ENCODE results near the gene SCNN1G.

Gene SCNN1G

DNA sequence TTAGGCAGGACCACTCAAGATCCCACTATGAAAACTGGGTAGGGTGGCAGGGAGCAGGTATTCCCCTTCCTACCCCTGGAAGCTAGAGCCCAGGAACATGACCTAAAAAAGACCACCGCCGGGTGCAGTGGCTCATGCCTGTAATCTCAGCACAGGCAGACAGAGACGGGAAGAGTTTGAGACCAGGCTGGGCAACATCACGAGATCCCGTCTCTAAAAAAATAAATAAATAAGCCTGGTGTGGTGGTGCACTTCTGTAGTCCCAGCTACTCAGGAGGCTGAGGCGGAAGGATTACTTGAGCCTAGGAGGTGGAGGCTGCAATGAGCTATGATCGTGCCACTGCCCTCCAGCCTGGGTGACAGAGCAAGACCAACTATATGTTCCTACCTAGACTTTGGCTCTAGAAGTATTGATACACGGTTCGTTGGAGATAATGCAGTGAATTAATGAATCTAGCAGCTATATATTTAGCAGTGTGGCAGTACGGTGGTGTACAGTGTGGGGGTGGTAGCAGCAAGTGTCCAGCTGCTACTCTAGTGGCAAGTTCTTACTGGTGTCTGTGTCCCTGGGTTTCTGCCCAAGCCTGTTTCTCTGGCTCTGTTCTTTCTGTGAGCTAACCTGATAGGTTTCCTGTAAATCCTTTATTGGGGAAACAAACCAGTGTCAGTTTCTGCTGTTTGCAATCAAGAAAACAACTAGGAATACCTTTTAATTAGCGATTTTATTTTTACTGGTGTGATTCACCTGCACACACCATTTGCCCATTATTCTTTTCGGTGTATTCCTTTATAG, 30.0 kb upstream of the SCNN1G start:
- DNase-seq = no peak

DNA sequence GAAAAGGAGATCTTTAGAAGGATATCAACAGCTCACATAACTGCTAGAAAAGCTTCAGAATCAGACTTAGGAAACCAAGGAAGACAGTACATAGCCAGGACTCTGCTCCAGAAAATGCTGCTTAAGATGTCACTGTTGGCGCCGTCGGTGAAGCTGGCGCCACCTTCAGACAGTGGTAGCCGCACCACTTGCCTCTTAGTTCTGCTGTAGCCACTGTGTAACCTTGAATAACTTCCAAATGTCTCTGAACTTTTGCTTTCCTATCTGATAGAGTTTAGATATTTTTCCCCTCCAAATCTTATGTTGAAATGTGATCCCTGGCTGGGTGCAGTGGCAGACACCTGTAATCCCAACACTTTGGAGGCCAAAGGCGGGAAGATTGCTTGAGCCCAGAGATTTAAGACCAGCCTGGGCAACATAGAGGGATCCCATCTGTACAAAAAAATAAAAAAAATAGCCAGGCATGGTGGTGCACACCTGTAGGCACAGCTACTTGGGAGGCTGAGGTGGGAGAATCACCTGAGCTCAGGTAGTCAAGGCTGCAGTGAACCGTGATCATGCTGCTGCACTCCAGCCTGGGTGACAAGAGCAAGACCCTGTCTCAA, 27.0 kb upstream of the SCNN1G start:
- DNase-seq = peak; percentile 9

DNA sequence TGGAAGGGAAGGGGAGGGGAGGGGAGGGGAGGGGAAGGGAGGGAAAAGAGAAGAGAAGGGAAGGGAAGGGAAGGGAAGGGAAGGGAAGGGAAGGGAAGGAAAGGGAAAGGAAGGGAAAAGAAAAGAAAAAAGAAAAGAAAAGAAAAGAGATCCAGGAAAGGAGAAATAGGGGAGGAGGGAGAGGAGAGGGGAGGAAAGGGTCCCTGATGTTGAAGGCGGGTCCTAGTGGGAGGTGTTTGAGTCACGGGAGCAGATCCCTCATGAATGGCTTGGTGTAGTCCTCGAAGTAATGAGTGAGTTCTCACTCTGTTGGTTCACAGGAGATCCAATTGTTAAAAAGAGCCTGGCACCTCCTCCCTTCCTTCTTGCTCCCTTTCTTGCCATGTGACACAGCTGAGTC, 26.4 kb upstream of the SCNN1G start:
- no peak for DNase-seq

DNA sequence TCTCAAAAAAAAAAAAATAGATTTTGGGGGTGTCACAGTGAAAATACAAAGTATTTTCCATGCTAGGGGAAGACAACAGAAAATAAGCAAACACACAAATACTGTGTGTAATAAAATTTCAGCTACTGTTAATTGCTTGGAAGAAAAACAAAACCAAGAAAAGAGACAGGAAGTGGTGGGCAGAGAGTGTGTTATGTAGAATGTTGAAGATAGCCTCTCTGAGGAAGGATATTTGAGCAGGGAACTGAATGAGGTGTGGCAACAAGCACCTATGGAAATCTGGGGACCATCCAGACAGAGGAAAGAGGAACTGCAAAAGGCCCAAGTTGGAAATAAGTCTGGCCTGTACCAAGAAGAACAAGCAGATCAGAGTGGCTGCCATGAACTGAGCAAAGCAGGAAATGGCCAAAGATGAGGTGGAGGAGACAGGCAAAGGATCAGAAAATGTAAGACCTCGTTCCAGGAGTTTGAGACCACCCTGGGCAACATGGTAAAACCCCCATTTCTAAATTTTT, 25.5 kb upstream of the SCNN1G start:
- DNase-seq = no peak

DNA sequence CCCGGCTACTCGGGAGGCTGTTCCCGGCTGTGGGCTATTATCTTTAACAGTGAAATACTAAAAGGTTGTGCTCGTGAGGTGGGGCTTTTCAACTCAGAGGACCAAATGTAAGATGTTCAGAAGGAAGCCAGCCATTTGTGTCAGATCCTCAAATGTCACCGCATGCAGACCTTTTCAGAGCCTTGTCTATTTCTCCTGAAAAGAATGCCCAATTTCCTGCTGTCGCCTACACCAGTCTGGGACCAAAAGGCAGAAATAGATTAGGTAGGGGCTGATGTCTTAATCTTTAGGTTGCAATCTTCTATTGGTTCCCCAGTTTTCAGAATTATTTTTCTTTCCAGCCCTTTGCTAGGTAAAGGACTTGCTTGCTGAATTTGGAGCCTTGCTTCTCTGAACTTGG, 24.4 kb upstream of the SCNN1G start:
- DNase-seq = no peak

DNA sequence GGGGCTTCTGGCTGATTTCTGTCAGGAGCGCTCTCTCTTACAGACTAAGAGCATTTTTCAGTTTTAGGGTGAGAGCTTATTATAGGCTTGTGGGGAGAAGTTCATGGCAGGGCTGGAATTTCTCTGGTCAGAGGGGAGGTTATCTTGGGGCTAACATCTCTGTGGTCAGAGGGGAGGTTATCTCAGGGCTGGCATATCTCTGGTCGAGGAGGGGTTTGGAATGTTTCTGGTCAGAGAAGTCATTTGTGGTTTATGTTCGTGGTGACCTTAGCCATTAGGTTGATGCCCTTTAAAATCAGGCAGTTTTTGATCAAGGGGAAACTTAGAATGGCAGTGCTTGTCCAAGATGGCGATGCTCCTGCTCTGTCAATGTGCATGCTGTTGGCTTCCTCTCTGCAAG, 22.5 kb upstream of the SCNN1G start:
- no peak for DNase-seq

DNA sequence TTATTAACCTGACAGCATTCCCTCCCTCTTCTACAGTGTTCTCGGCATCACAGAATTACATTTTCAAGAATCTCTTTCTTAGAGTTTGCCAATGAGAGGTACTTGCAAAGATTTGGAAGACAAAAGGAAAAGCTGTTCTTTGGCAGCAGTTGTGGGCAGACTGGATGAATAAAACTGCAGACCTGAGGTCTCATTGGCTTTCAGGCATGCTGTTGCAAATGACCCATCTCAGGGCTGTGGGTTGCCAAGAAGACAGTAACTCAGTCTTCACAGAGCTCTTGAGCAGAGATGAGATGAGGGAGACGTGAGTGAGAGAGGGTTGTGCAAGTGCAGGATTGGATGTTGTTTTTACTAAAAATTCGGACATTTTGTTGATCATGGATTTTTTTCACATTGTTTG, 22.0 kb upstream of the SCNN1G start:
- no peak for DNase-seq

DNA sequence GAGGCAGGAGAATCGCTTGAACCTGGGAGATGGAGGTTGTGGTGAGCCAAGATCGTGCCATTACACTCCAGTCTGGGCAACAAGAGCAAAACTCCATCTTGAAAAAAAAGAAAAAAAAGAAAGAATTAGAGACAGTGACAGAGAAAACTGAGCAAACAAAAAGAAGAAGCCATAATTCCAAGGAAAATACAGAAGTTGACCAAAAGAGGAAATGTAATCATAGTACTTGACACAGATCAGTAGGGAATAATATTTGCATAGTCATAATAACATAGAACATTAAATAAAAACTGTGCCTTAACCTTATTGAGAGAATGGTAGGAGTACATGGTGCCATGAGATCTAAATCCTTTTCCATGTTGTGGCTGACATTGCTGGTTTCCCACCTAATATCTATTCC, 18.6 kb upstream of the SCNN1G start:
- no peak for DNase-seq

DNA sequence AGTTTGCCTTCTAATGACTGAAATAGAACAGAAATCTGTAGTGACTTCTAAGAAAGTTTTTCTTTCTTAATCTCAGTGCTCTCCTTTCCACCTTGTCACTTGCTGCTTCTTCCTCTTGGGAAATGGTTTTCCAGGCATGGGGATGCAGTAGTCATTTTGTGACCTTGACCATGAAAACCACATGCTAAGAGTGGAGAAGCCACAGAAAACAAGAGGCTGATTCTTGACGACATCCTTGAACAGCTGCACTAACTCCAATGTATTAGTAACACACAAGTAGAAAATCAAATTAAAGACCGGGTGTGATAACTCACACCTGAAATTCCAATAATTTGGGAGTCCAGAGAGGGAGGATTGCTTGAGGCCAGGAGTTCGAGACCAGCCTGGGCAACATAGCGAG, 17.8 kb upstream of the SCNN1G start:
- no peak for DNase-seq

DNA sequence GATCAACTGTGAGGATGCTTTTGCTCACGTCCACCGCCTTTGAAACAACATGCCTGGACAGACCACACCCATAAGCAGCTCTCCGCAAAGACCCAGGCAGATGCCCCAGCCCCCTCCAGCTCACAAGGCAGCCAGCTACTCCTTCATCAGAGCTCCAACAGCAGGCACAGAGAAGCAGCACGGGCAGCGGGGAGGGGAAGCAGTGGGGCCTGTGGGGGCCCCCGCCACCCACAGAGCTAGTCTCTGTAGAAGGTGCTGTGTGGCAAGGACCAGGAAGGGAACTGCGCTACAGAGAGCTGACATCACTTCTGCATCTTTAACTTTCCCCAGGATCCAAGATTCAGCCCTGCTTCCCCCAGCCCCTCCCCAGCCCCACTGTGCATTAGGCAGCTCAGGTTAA, 10.0 kb upstream of the SCNN1G start:
- no peak for DNase-seq

DNA sequence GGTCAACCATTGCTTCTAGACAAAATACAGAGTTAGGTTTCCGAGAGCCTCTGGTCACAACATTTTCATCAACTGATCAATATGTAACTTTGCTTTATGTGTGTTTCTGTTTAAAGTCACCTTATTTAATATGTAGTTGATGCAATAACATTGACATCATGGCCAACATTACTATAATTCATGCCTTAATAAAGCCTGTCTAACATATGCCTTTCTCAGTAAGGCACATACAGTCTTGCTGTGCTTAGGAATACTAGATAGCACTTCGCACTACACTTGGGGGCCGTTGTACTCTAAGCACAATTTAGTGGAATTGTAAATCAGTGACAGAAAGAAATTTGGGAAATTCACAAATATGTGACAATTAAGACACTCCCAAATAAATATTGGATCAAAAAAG, 9.6 kb upstream of the SCNN1G start:
- no peak for DNase-seq

DNA sequence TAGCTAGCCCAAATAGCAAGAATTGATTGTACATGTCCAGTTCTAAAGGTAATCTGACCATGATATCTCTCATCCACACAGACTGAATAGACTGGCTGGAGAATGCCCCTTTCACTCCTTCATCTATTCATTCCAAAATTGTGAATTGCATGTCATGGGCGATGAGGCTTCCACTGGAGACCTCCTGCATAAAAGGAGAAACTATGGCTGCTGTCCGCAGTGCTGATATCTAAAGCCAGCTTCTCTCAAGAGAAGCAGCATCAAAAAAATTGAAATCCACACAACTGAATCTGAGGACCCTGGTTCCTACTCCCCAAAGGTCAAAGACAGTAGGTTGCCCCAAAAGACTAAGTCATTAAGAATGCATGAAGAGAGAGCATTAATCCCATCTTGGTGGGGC, 7.9 kb upstream of the SCNN1G start:
- no peak for DNase-seq

DNA sequence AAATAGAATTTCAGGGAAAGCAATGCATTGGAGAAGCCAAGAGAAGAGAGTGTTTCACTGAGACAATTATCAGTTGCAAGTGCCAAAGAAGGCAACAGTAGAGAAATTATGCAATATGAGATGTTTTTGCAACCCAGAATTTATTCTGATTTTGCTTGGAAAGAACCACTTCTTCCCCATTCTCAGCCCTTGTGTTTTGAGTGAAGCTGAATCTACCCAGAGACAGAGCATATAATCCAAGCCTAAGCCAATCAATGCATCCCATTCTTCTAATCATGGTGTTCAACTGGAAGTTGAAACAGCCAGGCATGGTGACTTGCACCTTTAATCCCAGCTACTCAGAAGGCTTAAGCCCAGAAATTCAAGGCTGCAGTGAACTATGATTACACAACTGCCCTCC, 6.9 kb upstream of the SCNN1G start:
- DNase-seq = no peak

DNA sequence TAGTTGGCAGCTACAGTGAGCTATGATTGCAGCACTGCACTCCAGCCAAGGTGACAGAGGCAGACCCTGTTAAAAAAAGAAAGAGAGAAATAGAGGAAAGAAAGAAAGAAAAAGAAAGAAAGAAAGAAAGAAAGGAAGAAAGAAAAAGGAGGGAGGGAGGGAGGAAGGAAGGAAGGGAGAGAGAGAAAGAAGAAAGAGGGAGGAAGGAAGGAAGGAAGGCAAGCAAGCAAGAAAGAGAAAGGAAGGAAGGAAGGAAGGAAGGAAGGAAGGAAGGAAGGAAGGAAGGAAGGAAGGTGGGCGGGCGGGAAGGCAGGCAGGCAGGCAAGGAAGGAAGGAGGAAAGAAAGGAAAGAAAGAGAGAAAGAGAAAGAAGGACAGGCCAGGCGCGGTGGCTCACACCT, 1.0 kb upstream of the SCNN1G start:
- no peak for DNase-seq

DNA sequence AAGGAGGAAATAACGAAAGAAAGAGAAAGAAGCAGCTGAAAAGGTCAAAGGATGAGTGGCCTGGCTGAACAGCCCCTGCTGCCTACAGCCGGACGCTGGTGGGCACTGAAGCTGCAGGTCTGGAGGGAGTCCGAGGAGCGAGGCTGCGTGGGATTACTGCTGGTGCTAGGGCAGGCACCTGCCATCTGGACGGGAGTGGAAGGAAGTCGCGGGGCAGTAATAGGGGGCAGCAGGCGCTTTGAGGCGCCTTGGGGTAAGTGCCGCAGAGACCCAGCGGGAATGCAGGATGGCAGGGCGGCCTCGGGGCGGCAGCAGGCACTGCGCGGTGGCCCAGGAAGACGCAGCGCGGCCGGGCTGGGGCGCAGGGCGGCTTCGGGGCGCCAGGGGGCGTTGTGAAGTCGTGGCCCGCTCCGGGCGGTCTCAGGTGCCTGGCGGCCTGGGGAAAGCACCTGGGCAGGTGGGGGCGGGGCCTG, 303 bp upstream of the SCNN1G start:
- DNase-seq = peak; percentile 61

DNA sequence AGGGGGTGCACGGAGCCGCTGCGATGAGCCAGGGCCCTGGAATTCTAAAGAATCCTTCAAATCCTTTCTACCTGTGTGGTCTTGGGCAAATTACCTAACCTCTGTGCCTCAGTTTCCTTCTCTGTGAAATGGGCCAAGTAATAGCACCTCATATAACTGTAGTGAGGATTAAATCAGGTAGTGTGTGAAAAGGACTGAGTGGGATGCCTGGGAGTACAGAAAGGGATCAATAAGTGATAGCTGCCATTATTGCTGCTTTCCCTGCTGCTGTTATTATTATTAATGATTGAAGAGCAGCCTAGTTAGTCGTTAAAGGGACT, 958 bp downstream of the SCNN1G start:
- DNase-seq = no peak

DNA sequence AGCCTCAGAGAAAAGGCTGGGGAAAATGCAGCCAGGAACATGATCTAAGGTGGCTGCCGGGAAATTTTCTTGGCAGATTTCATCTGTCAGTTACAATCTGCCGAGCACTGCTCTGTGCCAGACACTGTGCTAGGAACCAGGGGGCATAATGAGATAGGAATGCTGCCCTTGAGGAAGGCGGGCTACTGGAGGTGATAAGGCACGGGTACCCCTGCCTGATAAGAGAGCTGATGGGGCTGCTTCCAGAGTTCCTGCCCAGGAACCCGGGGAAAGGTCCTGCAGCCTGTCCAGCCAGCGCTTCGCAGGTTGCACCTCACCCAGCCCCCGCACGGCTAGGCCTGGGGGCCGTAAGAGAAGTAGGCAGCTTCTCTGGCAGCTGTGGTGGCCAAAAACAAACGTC, 3.1 kb downstream of the SCNN1G start:
- no peak for DNase-seq

DNA sequence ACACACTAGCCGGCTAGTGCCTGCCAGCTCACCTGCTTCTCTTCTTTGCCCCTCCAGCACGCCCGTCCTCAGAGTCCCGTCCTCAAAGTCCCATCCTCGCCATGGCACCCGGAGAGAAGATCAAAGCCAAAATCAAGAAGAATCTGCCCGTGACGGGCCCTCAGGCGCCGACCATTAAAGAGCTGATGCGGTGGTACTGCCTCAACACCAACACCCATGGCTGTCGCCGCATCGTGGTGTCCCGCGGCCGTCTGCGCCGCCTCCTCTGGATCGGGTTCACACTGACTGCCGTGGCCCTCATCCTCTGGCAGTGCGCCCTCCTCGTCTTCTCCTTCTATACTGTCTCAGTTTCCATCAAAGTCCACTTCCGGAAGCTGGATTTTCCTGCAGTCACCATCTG, 3.6 kb downstream of the SCNN1G start:
- DNase-seq = no peak

DNA sequence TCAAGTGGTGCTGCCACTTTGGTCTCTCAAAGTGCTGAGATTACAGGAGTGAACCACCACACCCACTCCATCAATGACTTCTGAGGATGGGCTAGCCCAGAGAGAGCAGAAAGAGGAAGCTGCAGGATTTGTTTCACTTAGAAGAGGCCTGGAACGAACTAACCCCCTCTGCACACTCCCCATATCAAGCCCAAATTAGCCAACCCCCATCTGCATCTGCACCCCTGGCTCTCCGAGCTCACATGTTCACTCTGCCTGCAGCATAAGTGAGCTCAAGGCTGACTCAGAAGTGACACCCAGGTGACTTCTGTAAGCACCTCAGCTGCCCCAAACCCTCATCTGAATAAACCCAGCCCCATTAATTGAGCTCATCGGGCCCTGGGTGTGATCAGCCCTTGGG, 4.8 kb downstream of the SCNN1G start:
- no peak for DNase-seq

DNA sequence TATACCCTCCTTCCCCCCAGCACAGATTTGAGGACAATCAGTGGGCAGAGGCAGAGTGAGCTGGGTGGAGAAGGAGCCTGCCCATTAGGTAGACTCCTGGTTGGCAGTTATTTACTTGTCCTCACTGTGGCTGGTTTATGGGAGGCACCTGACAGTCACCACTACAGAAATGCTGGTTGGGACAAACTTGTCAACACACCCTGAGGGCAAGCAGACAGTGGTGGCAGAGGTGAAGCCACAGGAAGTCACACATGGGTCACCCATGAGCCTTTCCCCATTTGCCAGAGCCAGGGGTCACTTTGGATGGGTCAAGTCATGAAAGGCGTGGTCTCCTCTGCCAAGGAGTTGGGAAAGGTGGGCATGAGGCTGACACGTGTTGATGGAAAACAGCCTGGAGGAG, 6.4 kb downstream of the SCNN1G start:
- DNase-seq = no peak

DNA sequence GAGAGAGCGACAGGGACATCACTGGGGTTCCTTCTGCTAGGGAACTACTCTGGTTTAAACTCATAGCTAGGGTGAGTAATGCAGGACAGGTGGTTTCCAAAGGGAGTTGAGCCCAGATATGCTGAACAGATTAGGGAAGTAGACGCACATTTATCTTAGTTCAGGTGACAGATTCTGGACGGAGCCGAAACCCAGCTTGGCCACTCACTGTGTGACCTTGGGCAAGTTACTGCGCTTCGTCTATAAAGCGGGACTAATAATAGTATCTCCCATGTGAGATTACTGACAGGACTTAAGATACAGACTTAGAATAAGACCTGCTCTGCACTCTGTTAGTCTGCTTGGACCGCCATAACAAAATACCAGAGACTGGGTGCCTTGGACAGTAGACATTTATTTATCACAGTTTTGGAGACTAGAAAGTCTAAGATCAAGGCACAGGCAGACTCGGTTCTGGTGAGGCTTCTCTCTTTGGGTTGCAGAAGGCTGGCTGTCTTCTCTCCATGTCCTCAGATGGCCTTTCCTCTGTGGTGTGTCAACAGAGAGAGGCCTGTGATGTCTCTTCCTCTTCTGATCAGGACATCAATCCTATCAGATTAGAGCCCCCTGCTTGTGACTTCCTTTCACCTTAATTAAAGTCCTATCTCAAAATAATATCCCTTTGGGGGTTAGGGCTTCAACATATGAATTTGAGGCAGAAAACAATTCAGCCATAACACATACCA, 12.1 kb downstream of the SCNN1G start:
- no peak for DNase-seq

DNA sequence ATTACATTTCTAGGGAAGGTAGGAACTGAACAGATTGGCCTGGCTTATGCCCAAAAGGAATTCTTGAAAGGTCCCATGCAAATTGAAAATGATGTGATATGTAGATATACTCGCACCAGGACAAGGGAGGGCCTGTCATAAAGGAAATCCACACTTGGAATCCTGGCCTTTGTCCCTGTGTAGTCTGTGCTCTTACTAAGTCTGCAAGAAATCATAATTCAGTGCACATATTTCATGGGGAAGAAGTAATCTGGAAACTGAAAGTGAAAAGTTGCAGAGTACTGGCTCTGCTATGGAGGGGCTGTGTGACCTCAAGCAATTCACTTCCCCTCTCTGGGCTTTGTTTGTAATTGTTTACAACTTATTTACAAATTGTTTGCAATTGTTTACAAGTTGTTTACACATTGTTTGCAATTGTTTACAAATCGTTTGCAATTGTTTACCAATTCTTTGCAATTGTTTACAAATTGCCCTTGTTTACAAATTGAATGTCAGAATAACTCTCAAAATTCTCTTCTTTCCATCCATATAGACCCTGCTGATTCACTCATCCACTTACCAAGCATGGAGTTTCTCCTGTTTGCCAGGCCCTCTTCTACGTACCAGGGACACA, 12.9 kb downstream of the SCNN1G start:
- no peak for DNase-seq

DNA sequence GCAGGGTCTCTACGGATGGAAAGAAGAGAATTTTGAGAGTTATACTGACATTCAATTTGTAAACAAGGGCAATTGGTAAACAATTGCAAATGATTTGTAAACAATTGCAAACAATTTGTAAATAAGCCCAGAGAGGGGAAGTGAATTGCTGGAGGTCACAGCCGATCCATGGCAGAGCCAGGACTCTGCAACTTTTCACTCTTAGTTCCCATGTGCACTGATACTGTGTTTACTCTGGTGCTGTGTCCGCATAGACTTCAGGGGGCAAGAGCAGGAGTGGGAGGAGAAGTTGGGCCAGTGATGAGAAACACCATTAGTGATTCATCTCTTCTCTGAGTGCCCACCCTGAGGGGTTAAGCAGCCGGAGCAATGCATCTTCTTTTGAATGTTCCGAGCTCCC, 14.0 kb downstream of the SCNN1G start:
- no peak for DNase-seq

DNA sequence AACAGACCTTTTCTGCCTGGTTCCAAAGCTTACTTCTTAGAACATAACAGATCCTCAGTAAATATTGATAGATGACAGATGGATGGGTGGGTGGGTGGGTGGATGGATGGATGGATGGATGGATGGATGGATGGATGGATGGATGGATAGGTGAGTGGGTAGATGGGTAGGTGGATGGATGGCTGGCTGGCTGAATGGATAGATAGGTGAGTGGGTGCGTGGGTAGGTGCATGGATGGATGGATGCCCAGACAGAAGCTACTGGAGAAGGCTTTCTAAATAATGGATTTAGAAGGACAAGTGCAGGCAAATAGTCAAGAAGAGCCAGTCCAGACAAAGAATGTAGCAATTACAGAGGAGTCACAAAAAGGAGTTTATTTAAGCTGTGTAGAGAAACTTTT, 19.6 kb downstream of the SCNN1G start:
- no peak for DNase-seq

Data from CD4-positive, alpha-beta T cell treated with Interleukin-17A for 4 hours (primary cell).